ENCODE measurements around the gene ATP5PD.
"Not testable (repeated sequence)": the region's sequence is repeated elsewhere in the genome, so short reads cannot be mapped to it uniquely, and the experiment has no call there.

Gene ATP5PD

GRCh38 chr17:75010683-75011400, 35.9 kb downstream of the ATP5PD start:
- no peak overlapping the region for H3K9ac ChIP-seq (ENCODE audit: low read depth, low read length)
- no peaks in the 10 kb centered on the region for H3K9me3 ChIP-seq (replicated peaks; ENCODE audit: low read length)
- no peak overlapping the region for H3K4me3 ChIP-seq (ENCODE audit: low read length)
- peaks cover 20% of the 10 kb centered on the region for H3K4me1 ChIP-seq (ENCODE audit: control insufficient read depth, insufficient read depth, low read length)
- peaks cover 3% of the 10 kb centered on the region for H3K36me3 ChIP-seq (ENCODE audit: insufficient read depth, low read length)
- no peaks in the 10 kb centered on the region for H3K27me3 ChIP-seq (ENCODE audit: control insufficient read depth, insufficient read depth, low read length)
- H3K4me2 ChIP-seq (ENCODE audit: low read length) = no peak overlapping the region

GRCh38 chr17:75009139-75009724, 37.5 kb downstream of the ATP5PD start:
- Histone ChIP-seq H3K9me3 (replicated peaks; ENCODE audit: low read length) (no peaks in the 10 kb centered on the region), H3K4me1 (ENCODE audit: control insufficient read depth, insufficient read depth, low read length) (peaks cover 20% of the 10 kb centered on the region), H3K36me3 (ENCODE audit: insufficient read depth, low read length) (peaks cover 16% of the 10 kb centered on the region), H3K27me3 (ENCODE audit: control insufficient read depth, insufficient read depth, low read length) (no peaks in the 10 kb centered on the region), H3K4me3 (ENCODE audit: low read length) (no peak overlapping the region), H3K9ac (ENCODE audit: low read depth, low read length) (no peak overlapping the region), H3K4me2 (ENCODE audit: low read length) (no peak overlapping the region)

GRCh38 chr17:75008373-75008772, 38.4 kb downstream of the ATP5PD start:
- Histone ChIP-seq H3K9me3 (replicated peaks; ENCODE audit: low read length) (no peaks in the 10 kb centered on the region), H3K27me3 (ENCODE audit: control insufficient read depth, insufficient read depth, low read length) (no peaks in the 10 kb centered on the region), H3K4me2 (ENCODE audit: low read length) (no peak overlapping the region), H3K4me3 (ENCODE audit: low read length) (no peak overlapping the region), H3K36me3 (ENCODE audit: insufficient read depth, low read length) (peaks cover 23% of the 10 kb centered on the region), H3K9ac (ENCODE audit: low read depth, low read length) (no peak overlapping the region), H3K4me1 (ENCODE audit: control insufficient read depth, insufficient read depth, low read length) (peaks cover 14% of the 10 kb centered on the region)

- Histone ChIP-seq H3K9ac (ENCODE audit: low read depth, low read length) (no peak overlapping the region), H3K4me3 (ENCODE audit: low read length) (no peak overlapping the region), H3K4me2 (ENCODE audit: low read length) (no peak overlapping the region), H3K9me3 (replicated peaks; ENCODE audit: low read length) (no peaks in the 10 kb centered on the region), H3K36me3 (ENCODE audit: insufficient read depth, low read length) (peaks cover 33% of the 10 kb centered on the region), H3K4me1 (ENCODE audit: control insufficient read depth, insufficient read depth, low read length) (peaks cover 6% of the 10 kb centered on the region), H3K27me3 (ENCODE audit: control insufficient read depth, insufficient read depth, low read length) (no peaks in the 10 kb centered on the region)
Measured at GRCh38 chr17:75006653-75007052, 40.1 kb downstream of the ATP5PD start.

- not testable (repeated sequence) for H3K4me2 ChIP-seq (ENCODE audit: low read length); H3K4me3 ChIP-seq (ENCODE audit: low read length); H3K9ac ChIP-seq (ENCODE audit: low read depth, low read length); H3K27me3 ChIP-seq (ENCODE audit: control insufficient read depth, insufficient read depth, low read length); H3K4me1 ChIP-seq (ENCODE audit: control insufficient read depth, insufficient read depth, low read length); H3K9me3 ChIP-seq (replicated peaks; ENCODE audit: low read length)
- peaks cover 37% of the 10 kb centered on the region for H3K36me3 ChIP-seq (ENCODE audit: insufficient read depth, low read length)
Measured at GRCh38 chr17:75006084-75006483, 40.7 kb downstream of the ATP5PD start.

- no peaks in the 10 kb centered on the region for H3K4me1 ChIP-seq (ENCODE audit: control insufficient read depth, insufficient read depth, low read length)
- H3K4me3 ChIP-seq (ENCODE audit: low read length) = no peak overlapping the region
- no peak overlapping the region for H3K4me2 ChIP-seq (ENCODE audit: low read length)
- no peak overlapping the region for H3K9ac ChIP-seq (ENCODE audit: low read depth, low read length)
- peaks cover 38% of the 10 kb centered on the region for H3K36me3 ChIP-seq (ENCODE audit: insufficient read depth, low read length)
- H3K9me3 ChIP-seq (replicated peaks; ENCODE audit: low read length) = no peaks in the 10 kb centered on the region
- H3K27me3 ChIP-seq (ENCODE audit: control insufficient read depth, insufficient read depth, low read length) = no peaks in the 10 kb centered on the region
Measured at GRCh38 chr17:75005291-75005690, 41.5 kb downstream of the ATP5PD start.

- H3K9ac ChIP-seq (ENCODE audit: low read depth, low read length) = no peak overlapping the region
Measured at GRCh38 chr17:75004371-75004770, 42.4 kb downstream of the ATP5PD start.

GRCh38 chr17:75003957-75004355, 42.8 kb downstream of the ATP5PD start:
- H3K9me3 ChIP-seq (replicated peaks; ENCODE audit: low read length) = no peaks in the 10 kb centered on the region
- H3K36me3 ChIP-seq (ENCODE audit: insufficient read depth, low read length) = peaks cover 39% of the 10 kb centered on the region
- H3K27me3 ChIP-seq (ENCODE audit: control insufficient read depth, insufficient read depth, low read length) = no peaks in the 10 kb centered on the region
- no peak overlapping the region for H3K9ac ChIP-seq (ENCODE audit: low read depth, low read length)
- H3K4me3 ChIP-seq (ENCODE audit: low read length) = no peak overlapping the region
- no peaks in the 10 kb centered on the region for H3K4me1 ChIP-seq (ENCODE audit: control insufficient read depth, insufficient read depth, low read length)
- no peak overlapping the region for H3K4me2 ChIP-seq (ENCODE audit: low read length)

More at GRCh38 chr17:75004371-75004770, 42.4 kb downstream of the ATP5PD start:
- Histone ChIP-seq H3K27me3 (ENCODE audit: control insufficient read depth, insufficient read depth, low read length) (no peaks in the 10 kb centered on the region), H3K36me3 (ENCODE audit: insufficient read depth, low read length) (peaks cover 38% of the 10 kb centered on the region), H3K4me2 (ENCODE audit: low read length) (no peak overlapping the region), H3K4me1 (ENCODE audit: control insufficient read depth, insufficient read depth, low read length) (no peaks in the 10 kb centered on the region), H3K9me3 (replicated peaks; ENCODE audit: low read length) (no peaks in the 10 kb centered on the region), H3K4me3 (ENCODE audit: low read length) (no peak overlapping the region)

- Histone ChIP-seq H3K9me3 (replicated peaks; ENCODE audit: low read length) (no peaks in the 10 kb centered on the region), H3K4me2 (ENCODE audit: low read length) (no peak overlapping the region), H3K4me3 (ENCODE audit: low read length) (no peak overlapping the region), H3K4me1 (ENCODE audit: control insufficient read depth, insufficient read depth, low read length) (no peaks in the 10 kb centered on the region), H3K9ac (ENCODE audit: low read depth, low read length) (no peak overlapping the region), H3K36me3 (ENCODE audit: insufficient read depth, low read length) (peaks cover 41% of the 10 kb centered on the region), H3K27me3 (ENCODE audit: control insufficient read depth, insufficient read depth, low read length) (no peaks in the 10 kb centered on the region)
Measured at GRCh38 chr17:75003070-75003956, 43.5 kb downstream of the ATP5PD start.

GRCh38 chr17:75001915-75002843, 44.6 kb downstream of the ATP5PD start:
- Histone ChIP-seq H3K9me3 (replicated peaks; ENCODE audit: low read length) (no peaks in the 10 kb centered on the region), H3K4me3 (ENCODE audit: low read length) (no peak overlapping the region), H3K9ac (ENCODE audit: low read depth, low read length) (no peak overlapping the region), H3K4me2 (ENCODE audit: low read length) (no peak overlapping the region), H3K27me3 (ENCODE audit: control insufficient read depth, insufficient read depth, low read length) (no peaks in the 10 kb centered on the region), H3K4me1 (ENCODE audit: control insufficient read depth, insufficient read depth, low read length) (no peaks in the 10 kb centered on the region), H3K36me3 (ENCODE audit: insufficient read depth, low read length) (peaks cover 41% of the 10 kb centered on the region)

- Histone ChIP-seq H3K4me1 (ENCODE audit: control insufficient read depth, insufficient read depth, low read length) (peaks cover 3% of the 10 kb centered on the region), H3K27me3 (ENCODE audit: control insufficient read depth, insufficient read depth, low read length) (no peaks in the 10 kb centered on the region), H3K9ac (ENCODE audit: low read depth, low read length) (no peak overlapping the region), H3K9me3 (replicated peaks; ENCODE audit: low read length) (no peaks in the 10 kb centered on the region), H3K4me3 (ENCODE audit: low read length) (no peak overlapping the region), H3K36me3 (ENCODE audit: insufficient read depth, low read length) (peaks cover 27% of the 10 kb centered on the region), H3K4me2 (ENCODE audit: low read length) (no peak overlapping the region)
Measured at GRCh38 chr17:74999523-74999922, 47.2 kb downstream of the ATP5PD start.
